GM21390 (cell line): Measurements from ENCODE around the gene TBC1D23.
A peak's percentile ranks its signal among the peaks of the same experiment; 100 is the strongest.
"Not testable (repeated sequence)": the region's sequence is repeated elsewhere in the genome, so short reads cannot be mapped to it uniquely, and the experiment has no call there.

ENCODE experiments used
- ATAC-seq: cut with Tn5 transposase; IDR thresholded peaks from one replicate; pipeline ENCODE4 v1.9.1; 2021; ENCODE audit not compliant: unreplicated experiment

The TBC1D23 gene

DNA sequence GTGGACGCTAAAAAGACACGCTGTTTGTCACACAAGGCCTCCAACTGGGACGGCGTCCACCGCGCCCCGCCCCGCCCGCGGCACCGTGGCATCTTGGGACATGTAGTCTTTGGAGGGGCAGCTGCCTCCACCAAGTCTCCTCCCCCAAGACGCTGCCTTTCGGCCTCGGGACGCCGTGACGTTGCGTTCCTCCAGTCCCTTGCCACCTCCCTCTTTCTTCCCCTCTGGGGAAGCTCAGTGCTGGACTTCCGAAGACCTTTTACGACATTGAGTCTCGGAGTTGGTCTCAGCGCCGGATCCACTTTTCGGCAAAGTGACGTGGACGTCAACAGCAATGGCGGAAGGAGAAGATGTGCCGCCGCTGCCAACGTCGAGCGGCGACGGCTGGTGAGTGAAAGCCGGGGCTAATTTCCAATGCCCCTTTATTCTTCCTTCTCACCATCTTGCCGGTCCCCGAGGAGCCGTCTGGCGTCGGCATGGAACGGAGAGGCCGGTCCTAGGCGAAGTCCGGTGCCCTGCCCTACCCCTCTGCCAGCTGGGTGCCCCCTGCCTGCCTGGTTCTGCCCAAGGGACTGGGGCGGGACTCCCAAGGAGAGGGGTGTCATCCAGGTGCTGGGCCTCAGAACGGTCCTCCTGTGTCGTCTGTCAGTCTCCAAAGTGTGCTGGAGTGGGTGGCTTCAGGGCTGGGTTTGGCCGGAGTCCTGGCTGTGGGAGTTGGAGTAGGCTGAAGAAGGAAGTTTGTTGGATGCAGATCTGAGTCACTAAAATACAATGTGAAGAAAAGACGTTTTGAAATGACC lies at the start of gene TBC1D23:
TSS of gene TBC1D23 (plus strand) at position 308 of the 800 bp plus-strand sequence. CDS start at position 335, 27 bp downstream.
- peak; percentile 100 for ATAC-seq

- ATAC-seq = no peak
These were observed 46.8 kb upstream of the TBC1D23 start for GRCh38 chr3:100213891-100214573.

GRCh38 chr3:100214574-100214964 lies 46.2 kb upstream of the TBC1D23 start:
- no peak for ATAC-seq

GRCh38 chr3:100216713-100217112 lies 44.1 kb upstream of the TBC1D23 start:
- ATAC-seq = no peak

DNA sequence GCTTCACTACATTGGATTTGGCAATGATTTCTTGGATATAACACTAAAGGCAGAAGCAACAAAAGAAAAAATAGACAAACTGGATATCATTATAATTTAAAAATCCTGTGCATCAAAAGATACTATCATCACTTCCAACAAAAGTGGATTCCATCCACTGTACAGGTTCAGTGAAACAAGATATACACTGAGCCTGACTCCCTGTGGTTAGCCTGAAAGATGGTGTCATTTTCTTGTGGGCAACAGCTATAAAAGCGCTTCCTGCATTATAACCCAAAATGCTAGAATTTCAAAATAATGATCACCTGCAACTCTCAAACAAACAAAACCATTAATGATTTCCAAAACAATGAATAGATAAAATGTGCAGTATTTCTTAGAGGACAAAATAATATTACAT lies 39.6 kb upstream of the TBC1D23 start:
- ATAC-seq = no peak

DNA sequence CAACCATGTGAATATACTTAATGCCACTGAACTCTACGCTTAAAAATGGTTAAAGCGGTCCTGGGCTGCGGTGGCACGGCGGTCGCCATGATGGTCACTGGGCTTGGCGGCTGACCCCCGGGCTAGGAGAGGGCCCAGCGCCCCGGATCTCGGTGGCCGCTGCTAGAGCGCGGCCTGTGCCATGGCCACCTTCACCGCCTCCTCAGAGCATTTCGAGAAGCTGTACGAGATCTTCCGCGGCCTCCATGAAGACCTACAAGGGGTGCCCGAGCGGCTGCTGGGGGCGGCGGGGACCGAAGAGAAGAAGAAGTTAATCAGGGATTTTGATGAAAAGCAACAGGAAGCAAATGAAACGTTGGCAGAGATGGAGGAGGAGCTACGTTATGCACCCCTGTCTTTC lies 35.6 kb upstream of the TBC1D23 start:
- no peak for ATAC-seq

GRCh38 chr3:100225883-100226282 lies 34.9 kb upstream of the TBC1D23 start:
- no peak for ATAC-seq

GRCh38 chr3:100226712-100227429 lies 33.9 kb upstream of the TBC1D23 start:
- no peak for ATAC-seq

GRCh38 chr3:100227511-100227921 lies 33.3 kb upstream of the TBC1D23 start:
- no peak for ATAC-seq

- ATAC-seq = no peak
These were observed 32.5 kb upstream of the TBC1D23 start for GRCh38 chr3:100228247-100228646.

DNA sequence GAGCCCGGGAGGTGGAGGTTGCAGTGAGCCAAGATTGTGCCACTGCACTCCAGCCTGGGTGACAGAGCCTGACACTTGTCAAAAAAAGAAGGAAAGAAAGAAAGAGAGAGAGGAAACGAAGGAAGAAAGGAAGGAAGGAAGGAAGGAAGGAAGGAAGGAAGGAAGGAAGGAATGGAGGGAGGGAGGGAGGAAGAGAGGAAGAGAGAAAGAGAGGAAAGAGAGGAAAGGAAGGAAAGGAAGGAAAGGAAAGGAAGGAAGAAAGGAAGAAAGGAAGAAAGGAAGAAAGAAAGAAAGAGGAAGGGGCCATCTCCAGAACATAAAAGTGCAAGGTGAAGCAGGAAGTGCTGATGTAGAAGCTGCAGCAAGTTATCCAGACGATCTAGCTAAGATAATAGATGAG lies 31.6 kb upstream of the TBC1D23 start:
- not testable (repeated sequence) for ATAC-seq

- ATAC-seq = no peak
These were observed 30.1 kb upstream of the TBC1D23 start for GRCh38 chr3:100230710-100231109.

DNA sequence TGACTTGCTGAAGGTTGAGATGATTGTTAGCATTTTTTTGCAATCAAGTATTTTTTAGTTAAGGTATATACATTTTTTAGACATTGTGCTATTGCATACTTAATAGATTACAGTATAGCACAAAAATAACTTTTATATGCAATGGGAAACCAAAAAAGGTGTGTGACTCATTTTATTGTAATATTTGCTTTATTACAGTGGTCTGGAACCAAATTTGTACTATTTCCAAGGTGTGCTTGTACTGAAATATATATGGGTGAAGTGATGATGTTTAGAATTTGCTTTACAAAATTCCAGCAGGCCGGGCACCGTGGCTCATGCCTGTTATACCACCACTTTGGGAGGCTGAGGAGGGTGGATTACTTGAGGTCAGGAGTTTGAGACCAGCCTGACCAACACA lies 29.1 kb upstream of the TBC1D23 start:
- no peak for ATAC-seq

DNA sequence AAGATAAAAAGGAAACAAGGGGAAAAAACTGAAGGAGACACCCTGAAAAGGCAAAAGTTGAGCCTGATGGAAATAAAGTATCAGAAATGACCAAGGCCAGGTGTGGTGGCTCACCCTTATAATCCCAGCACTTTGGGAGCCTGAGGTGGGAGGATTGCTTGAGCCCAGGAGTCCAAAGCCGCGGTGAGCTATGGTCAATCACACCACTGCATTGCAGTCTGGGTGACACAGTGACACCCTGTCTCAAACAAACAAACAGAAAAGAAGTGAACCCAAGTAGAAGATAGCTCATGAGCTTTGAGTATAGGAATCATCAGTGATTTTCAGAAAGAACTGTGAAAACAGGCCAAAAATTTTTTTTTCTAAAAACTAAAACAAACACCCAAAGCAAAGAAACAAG lies 26.4 kb upstream of the TBC1D23 start:
- ATAC-seq = no peak

DNA sequence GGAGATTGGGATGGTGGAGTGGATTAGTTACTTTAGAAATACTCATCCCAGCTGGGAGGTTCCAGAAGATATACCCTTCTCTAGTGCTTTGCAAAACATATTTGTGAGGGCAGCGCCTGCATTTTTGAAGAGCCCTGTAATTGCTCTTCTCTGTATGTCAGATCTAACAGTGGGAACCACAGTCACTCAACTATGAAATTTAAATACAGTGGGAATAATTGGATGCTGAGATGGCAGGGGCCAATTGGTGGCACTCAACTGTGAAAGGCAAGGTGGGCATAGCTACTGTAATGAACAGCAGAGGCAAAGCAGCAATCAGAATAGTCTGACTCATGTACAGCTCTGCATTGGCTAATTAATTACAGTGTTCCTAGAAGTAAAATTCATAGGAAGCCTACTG lies 22.2 kb upstream of the TBC1D23 start:
- no peak for ATAC-seq

DNA sequence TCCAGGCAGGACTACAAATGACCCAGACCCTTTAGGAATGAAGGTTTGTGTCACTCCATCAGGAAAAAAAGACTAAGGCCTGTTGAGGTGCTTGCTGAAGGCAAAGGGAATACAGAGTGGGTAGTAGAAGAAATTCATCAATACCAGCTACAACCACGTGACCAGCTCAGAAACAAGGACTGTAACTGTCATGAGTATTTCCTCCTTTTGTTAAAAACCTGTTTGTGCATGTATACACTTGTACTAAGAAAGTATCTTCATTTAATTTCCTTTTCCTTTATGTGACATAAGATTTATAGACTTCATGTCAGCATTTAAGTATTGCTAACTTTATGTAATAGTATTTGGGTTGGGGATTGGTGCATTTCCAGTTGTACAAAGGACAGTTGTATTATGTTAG lies 18.3 kb upstream of the TBC1D23 start:
- ATAC-seq = not testable (repeated sequence)

- no peak for ATAC-seq
These were observed 16.5 kb upstream of the TBC1D23 start for GRCh38 chr3:100244264-100244663.

- no peak for ATAC-seq
These were observed 15.7 kb upstream of the TBC1D23 start for GRCh38 chr3:100245136-100245535.

- no peak for ATAC-seq
These were observed 14.9 kb upstream of the TBC1D23 start for GRCh38 chr3:100245927-100246326.

- ATAC-seq = no peak
These were observed 13.8 kb upstream of the TBC1D23 start for GRCh38 chr3:100246999-100247398.

GRCh38 chr3:100252001-100252400 lies 8.8 kb upstream of the TBC1D23 start:
- ATAC-seq = no peak
